ENCODE data around the gene BRPF3.
"Not testable (repeated sequence)": the region's sequence is repeated elsewhere in the genome, so short reads cannot be mapped to it uniquely, and the experiment has no call there.

GRCh38 chr6:36218516-36218915 lies 22.0 kb downstream of the BRPF3 start:
- TF ChIP-seq CTCF (IDR thresholded peaks at IDR 0.05 in 4 of 5, conservative IDR thresholded peaks at IDR 0.05 in 1 of 5); POLR2A (IDR thresholded peaks at IDR 0.05): not testable (repeated sequence)

All from gastrocnemius medialis (tissue), 4 donors.